GM21367 (cell line): ENCODE results near the gene IER3.
"Not testable (repeated sequence)": the region's sequence is repeated elsewhere in the genome, so short reads cannot be mapped to it uniquely, and the experiment has no call there.

ENCODE experiments used
- ATAC-seq: cut with Tn5 transposase; IDR thresholded peaks from one replicate; pipeline ENCODE4 v1.9.1; 2021; ENCODE audit not compliant: unreplicated experiment

IER3 gene

DNA sequence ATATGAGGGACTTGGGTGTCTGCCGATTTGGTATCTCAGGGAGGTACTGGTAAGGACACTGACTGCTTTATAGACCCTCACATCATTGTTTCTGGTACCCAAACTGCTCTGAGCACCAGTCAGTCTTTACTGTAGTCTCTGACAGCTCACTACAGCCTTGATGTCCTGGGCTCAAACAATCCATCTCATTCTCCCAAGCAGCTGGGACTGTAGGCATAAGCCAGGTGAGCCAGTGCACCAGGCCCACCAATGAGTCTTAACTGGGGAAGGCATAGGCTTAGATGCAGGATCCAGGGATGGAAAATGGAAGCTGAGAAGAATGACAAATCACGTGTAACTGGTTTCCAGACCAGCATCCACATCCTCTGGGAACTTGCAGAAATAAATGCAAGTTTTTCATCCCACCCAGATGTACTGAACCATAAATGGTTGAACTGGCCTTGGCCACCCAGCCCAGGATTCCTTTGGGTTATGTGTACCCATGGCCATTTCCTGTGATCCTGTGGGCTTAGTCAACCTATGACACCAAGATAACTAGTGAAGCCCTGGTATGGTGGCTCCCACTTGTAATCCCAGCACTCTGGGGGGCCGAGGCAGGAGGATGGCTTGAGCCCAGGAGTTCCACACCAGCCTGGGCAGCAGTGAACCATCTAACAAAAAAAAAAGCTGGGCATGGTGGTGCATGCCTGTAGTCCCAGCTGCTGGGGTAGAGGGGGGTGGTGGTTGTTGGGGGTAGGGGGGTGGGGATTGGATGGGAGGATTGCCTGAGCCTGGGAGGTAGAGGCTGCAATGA is 18.4 kb downstream of the IER3 start:
- ATAC-seq: no peak

DNA sequence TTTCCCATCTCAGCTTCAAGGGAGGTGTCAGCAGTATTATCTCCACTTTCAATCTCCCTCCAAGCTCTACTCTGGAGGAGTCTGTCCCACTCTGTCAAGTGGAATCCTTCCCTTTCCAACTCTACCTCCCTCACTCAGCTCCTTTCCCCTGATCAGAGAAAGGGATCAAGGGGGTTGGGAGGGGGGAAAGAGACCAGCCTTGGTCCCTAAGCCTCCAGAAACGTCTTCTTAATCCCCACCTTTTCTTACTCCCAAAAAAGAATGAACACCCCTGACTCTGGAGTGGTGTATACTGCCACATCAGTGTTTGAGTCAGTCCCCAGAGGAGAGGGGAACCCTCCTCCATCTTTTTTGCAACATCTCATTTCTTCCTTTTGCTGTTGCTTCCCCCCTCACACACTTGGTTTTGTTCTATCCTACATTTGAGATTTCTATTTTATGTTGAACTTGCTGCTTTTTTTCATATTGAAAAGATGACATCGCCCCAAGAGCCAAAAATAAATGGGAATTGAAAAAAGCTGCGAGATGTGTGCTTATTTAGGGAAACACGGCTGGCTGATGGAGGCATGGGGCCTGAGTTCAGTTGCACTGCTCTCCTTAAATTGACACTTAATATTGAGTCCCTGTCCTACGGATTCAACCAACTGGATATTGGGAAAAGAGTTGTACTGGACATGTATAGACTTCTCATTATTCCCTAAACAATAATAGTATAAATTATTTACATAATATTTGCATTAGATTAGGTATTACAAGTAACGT is 19.3 kb downstream of the IER3 start:
- no peak for ATAC-seq

GRCh38 chr6:30723843-30724741 is 20.3 kb downstream of the IER3 start:
- ATAC-seq: not testable (repeated sequence)

DNA sequence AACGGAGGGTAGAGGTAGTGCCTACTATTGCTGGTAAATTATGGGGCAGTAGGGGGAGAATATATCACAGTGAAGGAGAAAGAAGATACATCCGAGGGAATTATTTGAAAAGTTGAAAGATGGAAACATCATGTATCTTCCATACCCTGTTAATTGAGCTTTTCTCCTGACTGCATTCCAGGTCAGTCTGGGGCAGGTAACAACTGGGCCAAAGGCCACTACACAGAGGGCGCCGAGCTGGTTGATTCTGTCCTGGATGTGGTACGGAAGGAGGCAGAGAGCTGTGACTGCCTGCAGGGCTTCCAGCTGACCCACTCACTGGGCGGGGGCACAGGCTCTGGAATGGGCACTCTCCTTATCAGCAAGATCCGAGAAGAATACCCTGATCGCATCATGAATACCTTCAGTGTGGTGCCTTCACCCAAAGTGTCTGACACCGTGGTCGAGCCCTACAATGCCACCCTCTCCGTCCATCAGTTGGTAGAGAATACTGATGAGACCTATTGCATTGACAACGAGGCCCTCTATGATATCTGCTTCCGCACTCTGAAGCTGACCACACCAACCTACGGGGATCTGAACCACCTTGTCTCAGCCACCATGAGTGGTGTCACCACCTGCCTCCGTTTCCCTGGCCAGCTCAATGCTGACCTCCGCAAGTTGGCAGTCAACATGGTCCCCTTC is 21.0 kb downstream of the IER3 start:
- not testable (repeated sequence) for ATAC-seq

DNA sequence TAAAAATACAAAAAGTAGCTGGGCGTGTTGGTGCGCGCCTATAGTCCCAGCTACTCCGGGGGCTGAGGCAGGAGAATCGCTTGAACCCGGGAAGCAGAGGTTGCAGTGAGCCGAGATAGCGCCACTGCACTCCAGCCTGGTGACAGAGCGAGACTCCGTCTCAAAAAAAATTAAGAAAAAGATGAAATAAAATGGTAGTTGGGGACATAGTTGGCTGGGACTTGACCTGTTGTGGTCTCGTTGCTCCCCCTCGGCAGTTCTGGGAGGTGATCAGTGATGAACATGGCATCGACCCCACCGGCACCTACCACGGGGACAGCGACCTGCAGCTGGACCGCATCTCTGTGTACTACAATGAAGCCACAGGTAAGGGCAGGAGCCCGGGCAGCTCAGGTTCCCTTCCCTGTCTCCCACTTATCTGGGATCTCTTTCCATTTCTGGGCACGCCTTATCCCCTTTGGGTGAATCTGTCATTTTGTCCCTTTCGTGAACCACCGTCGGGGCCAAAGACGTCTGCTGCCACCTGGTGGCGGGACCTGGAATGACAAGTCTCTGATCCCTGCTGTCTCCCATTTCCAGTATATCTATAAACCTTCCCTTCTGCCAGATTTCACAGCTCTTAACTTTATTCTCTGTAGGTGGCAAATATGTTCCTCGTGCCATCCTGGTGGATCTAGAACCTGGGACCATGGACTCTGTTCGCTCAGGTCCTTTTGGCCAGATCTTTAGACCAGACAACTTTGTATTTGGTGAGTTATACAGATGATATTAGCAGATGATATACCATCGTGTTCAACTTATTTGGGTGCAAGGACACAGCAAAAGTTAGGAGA is 21.9 kb downstream of the IER3 start:
- ATAC-seq: no peak

GRCh38 chr6:30722025-30722279 is 22.4 kb downstream of the IER3 start:
- ATAC-seq: not testable (repeated sequence)

GRCh38 chr6:30721198-30722024 is 22.9 kb downstream of the IER3 start:
- no peak for ATAC-seq

DNA sequence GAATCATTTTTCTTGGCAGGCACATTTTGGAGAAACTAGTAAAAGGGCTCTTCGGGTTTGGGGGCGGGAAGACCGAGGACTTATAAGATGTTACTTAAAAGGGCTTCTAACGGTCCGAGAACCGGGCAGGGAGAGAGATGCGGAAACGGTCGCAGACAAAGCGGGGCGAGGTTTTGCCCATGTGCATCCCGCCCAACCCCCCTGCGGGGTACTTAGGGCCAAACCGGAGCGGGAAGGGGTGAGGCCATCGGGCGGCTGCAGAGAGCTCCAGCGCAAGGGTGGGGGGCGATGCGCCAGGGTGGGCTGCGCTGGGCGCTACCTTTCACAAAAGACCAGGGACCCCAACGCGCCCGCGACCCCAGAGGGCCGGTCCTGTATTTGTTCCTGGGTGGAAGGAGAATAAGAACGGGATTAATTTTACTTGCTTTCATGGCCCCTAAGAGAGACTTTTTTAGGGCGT is 23.6 kb downstream of the IER3 start:
- ATAC-seq: no peak

GRCh38 chr6:30719791-30720737 is 24.3 kb downstream of the IER3 start, which contains the start of gene TUBB:
TSS of gene TUBB (plus strand) at chr6:30720352. CDS start at chr6:30720507, 155 bp downstream.
- peak; percentile 39 for ATAC-seq

DNA sequence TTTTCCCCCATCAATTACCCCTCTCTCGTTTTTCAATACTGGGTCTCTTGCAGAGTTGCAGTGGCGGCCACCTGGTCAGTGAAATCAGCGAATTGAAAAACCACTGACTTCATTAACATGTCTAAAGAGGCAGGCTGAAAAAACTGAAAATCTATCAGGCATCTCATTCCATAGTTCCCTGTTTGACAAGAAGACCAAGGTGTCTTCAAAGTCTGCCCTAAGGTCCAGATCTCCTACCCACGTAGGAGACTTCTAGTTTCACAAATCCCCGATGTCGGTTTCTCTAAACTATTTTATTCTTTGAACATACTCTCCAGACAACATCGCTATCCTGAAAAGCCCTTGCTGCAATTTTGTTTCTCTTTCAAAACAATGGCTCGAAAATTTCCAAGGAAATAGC is 25.0 kb downstream of the IER3 start:
- no peak for ATAC-seq

- ATAC-seq: not testable (repeated sequence)
Measured at GRCh38 chr6:30717845-30718720, 26.3 kb downstream of the IER3 start.

GRCh38 chr6:30717129-30717844 is 27.1 kb downstream of the IER3 start, which contains the start of gene MDC1:
TSS of gene MDC1 (minus strand) at chr6:30717281. CDS start at chr6:30715175, 2,106 bp downstream.
- ATAC-seq: peak; percentile 54

- no peak for ATAC-seq
Measured at GRCh38 chr6:30716879-30717128, 27.5 kb downstream of the IER3 start.

DNA sequence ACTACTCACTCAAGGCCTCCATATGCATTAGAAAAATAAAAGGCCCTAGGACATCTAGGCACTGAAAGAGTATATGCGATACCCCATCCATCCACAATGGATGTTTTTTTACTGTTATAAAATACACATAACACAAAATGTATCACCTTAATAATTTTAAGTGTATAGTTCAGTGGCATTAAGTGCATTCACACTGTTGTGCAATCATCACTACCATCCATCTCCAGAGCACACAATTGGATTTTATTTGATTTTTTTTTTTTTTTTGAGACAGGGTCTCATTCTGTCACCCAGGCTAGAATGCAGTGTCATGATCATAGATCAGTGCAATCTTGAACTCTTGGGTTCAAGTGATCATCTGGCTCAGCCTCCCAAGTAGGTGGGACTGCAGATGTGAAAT is 30.1 kb downstream of the IER3 start:
- no peak for ATAC-seq

- no peak for ATAC-seq
Measured at GRCh38 chr6:30712441-30712945, 31.9 kb downstream of the IER3 start.

GRCh38 chr6:30711758-30712380 is 32.5 kb downstream of the IER3 start:
- ATAC-seq: no peak
